Glomerular visceral epithelial cell (primary cell): ENCODE results near the gene ZNF398.
"Not testable (repeated sequence)": the region's sequence is repeated elsewhere in the genome, so short reads cannot be mapped to it uniquely, and the experiment has no call there.

Experiments used
- DNase-seq: peaks from one replicate; pipeline ENCODE4 v3.0.0-alpha.2; 2016; ENCODE audit errors: extremely low spot score

Gene ZNF398, protein sequence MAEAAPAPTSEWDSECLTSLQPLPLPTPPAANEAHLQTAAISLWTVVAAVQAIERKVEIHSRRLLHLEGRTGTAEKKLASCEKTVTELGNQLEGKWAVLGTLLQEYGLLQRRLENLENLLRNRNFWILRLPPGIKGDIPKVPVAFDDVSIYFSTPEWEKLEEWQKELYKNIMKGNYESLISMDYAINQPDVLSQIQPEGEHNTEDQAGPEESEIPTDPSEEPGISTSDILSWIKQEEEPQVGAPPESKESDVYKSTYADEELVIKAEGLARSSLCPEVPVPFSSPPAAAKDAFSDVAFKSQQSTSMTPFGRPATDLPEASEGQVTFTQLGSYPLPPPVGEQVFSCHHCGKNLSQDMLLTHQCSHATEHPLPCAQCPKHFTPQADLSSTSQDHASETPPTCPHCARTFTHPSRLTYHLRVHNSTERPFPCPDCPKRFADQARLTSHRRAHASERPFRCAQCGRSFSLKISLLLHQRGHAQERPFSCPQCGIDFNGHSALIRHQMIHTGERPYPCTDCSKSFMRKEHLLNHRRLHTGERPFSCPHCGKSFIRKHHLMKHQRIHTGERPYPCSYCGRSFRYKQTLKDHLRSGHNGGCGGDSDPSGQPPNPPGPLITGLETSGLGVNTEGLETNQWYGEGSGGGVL

GRCh38 chr7:149147072-149147751 is at the start of gene ZNF398:
ZNF398 (plus strand) TSS chr7:149147453; CDS start chr7:149147743, 290 bp downstream.
- DNase-seq: peak; percentile 77

DNA sequence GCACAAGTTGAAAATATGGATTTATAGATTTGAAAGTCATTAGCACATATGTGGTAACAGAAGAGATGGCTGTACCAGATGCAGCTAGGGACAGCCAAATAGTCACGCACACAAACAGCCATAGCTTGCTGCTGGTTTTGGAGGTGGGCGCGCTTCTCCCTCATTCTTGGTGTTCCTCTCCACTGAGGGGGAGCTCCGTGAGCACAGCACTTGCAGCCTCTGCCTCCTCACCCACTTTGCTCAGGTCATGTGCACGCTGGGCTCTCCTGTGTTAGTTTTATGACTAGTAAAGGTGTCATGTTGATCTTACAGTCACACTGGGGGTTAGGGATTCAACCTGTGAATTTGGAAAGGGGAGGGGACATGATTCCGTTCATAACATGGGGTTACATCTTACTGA is 48.2 kb upstream of the ZNF398 start:
- no peak for DNase-seq

- no peak for DNase-seq
Measured at GRCh38 chr7:149100821-149101220, 46.4 kb upstream of the ZNF398 start.

DNA sequence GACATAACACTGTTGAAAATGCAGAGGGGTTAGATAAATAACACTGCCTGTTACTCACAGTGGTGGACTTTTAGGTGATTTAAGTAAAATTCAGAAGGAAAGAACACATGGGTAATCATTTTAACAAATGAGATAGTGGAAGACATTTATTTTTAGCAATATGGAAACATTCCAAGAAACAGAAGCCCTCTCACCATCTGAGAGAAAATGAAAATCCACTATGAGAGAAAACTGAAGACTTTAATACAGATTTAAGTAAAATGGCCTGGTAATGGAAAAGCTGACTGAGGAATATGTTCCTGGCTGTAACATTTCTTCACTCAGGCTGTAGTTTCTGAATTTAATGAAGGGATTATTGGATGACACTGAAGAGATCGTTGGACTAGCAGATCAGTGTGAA is 44.6 kb upstream of the ZNF398 start:
- no peak for DNase-seq

GRCh38 chr7:149103424-149103823 is 43.8 kb upstream of the ZNF398 start:
- DNase-seq: no peak

- no peak for DNase-seq
Measured at GRCh38 chr7:149104214-149104613, 43.0 kb upstream of the ZNF398 start.

GRCh38 chr7:149104749-149105148 is 42.5 kb upstream of the ZNF398 start:
- no peak for DNase-seq

GRCh38 chr7:149109969-149110368 is 37.3 kb upstream of the ZNF398 start:
- DNase-seq: no peak

DNA sequence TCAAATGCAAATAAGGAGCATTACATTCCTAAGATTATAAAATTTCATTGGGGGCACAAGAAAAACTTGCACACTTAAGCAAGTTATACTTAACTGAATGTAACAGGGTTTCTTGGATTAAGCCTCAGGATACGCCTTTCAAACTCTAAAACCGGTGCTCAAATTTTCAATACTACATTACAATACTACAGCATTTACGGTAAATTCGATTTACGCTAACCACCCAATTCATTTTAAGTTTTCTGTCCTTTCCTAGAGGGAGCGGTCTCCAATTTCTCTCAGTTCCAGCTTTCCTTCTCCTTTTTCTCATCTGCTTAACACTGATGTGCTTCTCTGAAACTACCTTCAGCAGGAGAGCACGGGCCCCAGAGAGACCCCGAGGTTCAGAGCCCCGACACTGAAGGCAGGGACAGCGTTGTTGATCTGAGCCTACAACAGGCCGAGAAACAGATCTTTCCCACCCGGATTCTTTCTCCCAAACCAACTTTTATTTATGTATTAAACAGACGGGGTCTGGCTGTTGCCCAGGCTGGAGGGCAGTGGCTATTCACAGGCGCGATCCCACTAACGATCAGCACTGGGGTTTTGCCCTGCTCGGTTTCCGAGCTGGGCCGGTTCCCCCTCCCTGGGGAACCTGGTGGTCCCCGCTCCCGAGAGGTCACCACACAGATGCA is 21.9 kb upstream of the ZNF398 start:
- peak; percentile 11 for DNase-seq

DNA sequence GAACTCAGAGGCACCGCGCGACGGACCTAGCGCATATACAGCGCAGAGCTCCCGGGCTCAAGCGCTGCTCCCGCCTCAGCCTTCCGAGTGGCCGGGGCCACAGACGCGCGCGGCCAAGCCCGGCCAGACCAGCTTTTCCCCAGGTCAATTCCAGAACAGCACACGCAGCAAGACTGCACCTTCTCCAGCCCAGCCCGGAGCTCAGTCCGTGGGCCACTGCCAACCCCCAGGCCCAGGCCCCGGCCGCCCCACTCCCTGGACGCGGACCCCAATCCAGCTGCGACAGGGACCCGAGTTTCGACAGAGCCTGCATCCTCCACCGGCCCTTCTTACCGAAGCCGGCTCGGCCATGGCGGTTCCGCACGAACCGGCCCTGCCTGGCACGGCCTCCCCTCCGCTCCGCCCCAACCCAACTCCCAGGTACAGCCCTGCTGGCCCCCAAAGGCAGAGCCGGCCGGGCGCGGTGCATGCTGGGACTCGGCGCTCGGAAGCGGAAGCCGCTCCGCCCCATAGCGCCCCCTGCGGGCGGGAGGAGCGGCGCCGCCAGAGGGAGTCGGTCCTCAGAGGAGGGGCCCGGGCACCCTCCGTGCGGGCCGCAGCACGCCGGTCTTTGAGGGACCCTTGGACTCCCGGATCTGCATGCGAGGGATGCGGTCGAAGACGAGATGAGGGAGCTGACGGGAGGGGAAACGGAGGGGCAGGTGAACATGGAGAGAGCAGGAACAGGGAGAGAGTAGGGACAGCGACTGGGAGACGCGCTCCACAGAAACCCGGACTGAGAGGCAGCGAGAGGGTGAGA is 21.2 kb upstream of the ZNF398 start, which contains the start of gene ZNF425:
TSS of gene ZNF425 (minus strand) at position 462 of the 799 bp plus-strand sequence. CDS start at position 351, 111 bp downstream.
- DNase-seq: peak; percentile 94

GRCh38 chr7:149126662-149127266 is 20.5 kb upstream of the ZNF398 start:
- DNase-seq: peak; percentile 42

DNA sequence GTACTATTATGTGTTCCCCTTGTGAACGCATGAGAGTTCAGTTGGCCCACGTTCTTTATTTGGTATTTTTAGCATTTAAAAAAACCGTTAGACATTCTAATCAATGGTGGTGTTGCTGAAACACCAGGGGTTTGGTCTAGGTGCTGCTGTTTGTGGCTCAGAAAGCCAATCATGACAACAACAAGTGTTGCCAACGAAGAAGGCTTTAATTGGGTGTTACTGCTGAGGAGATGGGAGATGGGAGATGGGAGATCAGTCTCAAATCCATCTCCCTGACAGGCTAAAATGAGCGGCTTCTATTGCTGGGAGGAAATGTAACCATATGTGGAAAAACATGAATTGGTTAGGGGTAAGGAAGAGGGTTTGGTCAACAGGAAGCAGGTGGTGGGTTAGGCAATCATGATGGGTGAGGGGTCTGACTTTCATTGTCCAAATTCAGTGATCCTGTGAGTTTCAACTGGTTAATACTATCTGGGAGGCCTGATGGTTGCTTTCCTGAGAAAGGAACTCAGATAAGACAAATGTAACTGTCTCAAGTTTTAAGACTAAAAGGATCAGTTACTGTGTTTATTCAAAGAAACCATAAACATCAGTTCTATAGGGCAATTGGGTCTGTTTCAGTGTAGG is 16.6 kb upstream of the ZNF398 start:
- DNase-seq: no peak

- DNase-seq: no peak
Measured at GRCh38 chr7:149133028-149133710, 14.1 kb upstream of the ZNF398 start.

GRCh38 chr7:149136118-149136517 is 11.1 kb upstream of the ZNF398 start:
- no peak for DNase-seq

- no peak for DNase-seq
Measured at GRCh38 chr7:149140831-149141230, 6.4 kb upstream of the ZNF398 start.

GRCh38 chr7:149141893-149142292 is 5.4 kb upstream of the ZNF398 start:
- no peak for DNase-seq

DNA sequence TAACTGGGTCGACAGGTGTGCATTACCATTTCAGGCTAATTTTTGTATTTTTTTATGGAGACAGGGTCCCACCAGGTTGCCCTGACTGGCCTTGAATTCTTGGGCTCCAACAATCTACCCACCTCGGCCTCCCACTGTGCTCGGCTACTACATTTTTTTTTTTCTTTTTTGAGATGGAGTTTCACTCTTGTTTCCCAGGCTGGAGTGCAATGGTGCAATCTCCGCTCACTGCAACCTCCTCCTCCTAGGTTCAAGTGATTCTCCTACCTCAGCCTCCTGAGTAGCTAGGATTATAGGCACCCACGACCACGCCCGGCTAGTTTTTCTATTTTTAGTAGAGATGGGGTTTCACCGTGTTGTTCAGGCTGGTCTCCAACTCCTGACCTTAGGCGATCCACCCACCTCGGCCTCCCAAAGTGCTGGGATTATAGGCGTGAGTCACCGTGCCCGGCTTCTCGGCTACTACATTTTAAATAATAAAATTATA is 2.8 kb upstream of the ZNF398 start:
- DNase-seq: not testable (repeated sequence)

DNA sequence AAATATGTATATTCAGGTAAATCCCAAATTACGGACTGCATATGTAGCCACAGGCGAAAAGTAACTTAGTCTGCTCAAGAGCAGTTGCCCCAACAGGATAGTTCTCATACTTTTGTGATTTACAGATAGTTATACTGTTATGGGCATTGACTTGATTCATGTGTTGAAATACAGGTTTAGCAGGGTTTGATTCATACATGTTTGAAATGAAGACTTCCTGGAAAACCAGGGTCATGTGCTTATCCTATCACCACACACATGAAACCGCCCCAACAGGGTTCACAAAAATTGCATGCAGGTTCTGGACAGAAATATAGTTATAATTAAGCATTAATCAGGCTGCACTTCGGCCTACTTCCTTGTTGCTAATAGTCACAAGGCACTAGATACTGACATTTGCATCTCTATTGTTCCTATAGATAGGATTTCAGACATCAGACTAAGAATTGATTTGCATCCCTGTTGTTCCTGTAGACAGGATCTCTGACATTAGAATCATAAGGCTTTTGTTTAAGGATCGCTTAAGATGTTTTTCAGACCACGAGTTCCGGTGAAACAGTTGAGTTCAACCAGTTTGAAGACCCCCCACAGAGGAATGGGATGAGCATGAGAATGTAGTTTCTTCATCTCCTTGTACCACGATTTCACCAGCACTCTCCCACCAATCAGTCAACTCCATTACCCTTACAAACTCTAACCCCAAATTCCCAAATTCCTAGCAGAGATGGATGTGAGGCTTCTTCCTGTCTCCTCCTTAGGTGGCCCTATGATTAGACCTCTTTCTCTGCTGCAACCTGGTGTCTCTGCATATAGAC is 2.0 kb upstream of the ZNF398 start:
- no peak for DNase-seq
